A673 (cell line): Measurements from ENCODE around the gene TSPAN12.

ENCODE experiments used
- EZH2 ChIP-seq: fragments of 200-600 bp; sonication (generic); IDR thresholded peaks from 2 replicates; pipeline ENCODE4 v1.6.1; 2017; ENCODE audit warnings: borderline replicate concordance, low read depth, mild to moderate bottlenecking, mixed read lengths, antibody characterized with exemption, low read length; ENCODE audit not compliant: poor library complexity, severe bottlenecking
- TF ChIP-seq, protein P1 (sequence below): fragments of 300-800, 200-600 bp; sonication (generic); conservative IDR thresholded peaks from 2 replicates; pipeline ENCODE4 v1.5.1; 2017; ENCODE audit warnings: low read depth, mild to moderate bottlenecking, antibody characterized with exemption, low read length, moderate library complexity, mixed read lengths

DNA sequence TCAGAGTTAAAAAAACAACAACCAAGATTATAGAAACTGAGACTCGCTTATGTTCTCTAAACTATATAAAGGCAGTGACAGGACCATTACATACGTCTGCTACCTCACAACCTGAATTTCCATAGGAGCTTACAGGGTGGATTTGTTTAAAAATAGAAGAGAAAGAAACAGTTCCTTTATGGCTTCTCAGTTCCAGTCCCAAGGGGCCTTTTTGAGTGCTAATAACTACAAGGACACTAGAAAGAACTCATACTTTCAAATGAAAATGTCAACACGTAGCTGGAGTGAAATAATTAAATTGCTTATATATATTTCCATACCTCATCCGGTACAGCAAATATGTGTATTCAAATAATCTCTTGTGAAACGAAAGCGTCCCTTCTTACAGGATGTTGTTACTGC lies 19.7 kb downstream of the TSPAN12 start:
- TF ChIP-seq, protein P1, sequence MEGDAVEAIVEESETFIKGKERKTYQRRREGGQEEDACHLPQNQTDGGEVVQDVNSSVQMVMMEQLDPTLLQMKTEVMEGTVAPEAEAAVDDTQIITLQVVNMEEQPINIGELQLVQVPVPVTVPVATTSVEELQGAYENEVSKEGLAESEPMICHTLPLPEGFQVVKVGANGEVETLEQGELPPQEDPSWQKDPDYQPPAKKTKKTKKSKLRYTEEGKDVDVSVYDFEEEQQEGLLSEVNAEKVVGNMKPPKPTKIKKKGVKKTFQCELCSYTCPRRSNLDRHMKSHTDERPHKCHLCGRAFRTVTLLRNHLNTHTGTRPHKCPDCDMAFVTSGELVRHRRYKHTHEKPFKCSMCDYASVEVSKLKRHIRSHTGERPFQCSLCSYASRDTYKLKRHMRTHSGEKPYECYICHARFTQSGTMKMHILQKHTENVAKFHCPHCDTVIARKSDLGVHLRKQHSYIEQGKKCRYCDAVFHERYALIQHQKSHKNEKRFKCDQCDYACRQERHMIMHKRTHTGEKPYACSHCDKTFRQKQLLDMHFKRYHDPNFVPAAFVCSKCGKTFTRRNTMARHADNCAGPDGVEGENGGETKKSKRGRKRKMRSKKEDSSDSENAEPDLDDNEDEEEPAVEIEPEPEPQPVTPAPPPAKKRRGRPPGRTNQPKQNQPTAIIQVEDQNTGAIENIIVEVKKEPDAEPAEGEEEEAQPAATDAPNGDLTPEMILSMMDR = no peak
- TF ChIP-seq EZH2 = no peak
